Activated T-helper 1 cell treated with anti-CD3 and anti-CD28 coated beads, Interleukin-12 subunit alpha, Interleukin-12 subunit beta, Interleukin-2, Interleukin-4 antibody, amounts not matched to agents 30 ng/mL and 10 ng/mL and 1 ng/mL, durations not matched to agents 14 hours and 24 hours and 36 hours (primary cell): ENCODE results near the gene NAP1L3. TPM values are rescaled to one million over a fixed set of nuclear protein-coding genes. Genes with fewer than 3 reads are reported as not detected.

Source experiments
- DNase-seq: peaks from one replicate; pipeline ENCODE4 v3.0.0; 2021; ENCODE audit warnings: low spot score
- H3K27ac Mint-ChIP-seq: one replicate; pipeline ENCODE4 v1.8.0; 2021; ENCODE audit warnings: mild to moderate bottlenecking, mixed read lengths
- H3K27me3 Mint-ChIP-seq: one replicate; pipeline ENCODE4 v1.8.0; 2022; ENCODE audit warnings: mild to moderate bottlenecking, moderate library complexity, mixed read lengths; ENCODE audit not compliant: insufficient read depth
- H3K36me3 Mint-ChIP-seq: one replicate; pipeline ENCODE4 v1.8.0; 2021; ENCODE audit warnings: low read depth, mixed read lengths
- H3K4me1 Mint-ChIP-seq: one replicate; pipeline ENCODE4 v1.8.0; 2021; ENCODE audit warnings: low read depth, mixed read lengths
- H3K4me3 Mint-ChIP-seq: one replicate; pipeline ENCODE4 v1.8.0; 2021; ENCODE audit warnings: mild to moderate bottlenecking, moderate library complexity, mixed read lengths
- H3K9me3 Mint-ChIP-seq: one replicate; pipeline ENCODE4 v1.8.0; 2021; ENCODE audit warnings: mixed read lengths
- intact Hi-C: fragments of 100-400 bp; cut with micrococcal nuclease; formaldehyde crosslinking; loops from one replicate; pipeline ENCODE4 v1.15.1; 2024
- total RNA-seq: library from RNA; stranded (reverse); gene quantifications from 2 replicates; pipeline ENCODE4 v1.2.3, GENCODE V29; 2022

Gene NAP1L3
- total RNA-seq = 0.42 and 0.70 TPM in 2 replicates

GRCh38 chrX:93673056-93673868, at the start of gene NAP1L3:
Gene NAP1L3 (minus strand): TSS chrX:93673578. CDS start chrX:93673304, 274 bp downstream.
- Mint-ChIP-seq H3K4me1 (peaks cover 6% of the 10 kb centered on the region), H3K27me3 (peaks cover 8% of the 10 kb centered on the region), H3K4me3 (peak within 1 kb of the TSS; percentile 89), H3K36me3 (no peaks in the 10 kb centered on the region), H3K9me3 (no peaks in the 10 kb centered on the region), H3K27ac (peak within 1 kb of the TSS; percentile 77)
- intact Hi-C loops = no loop called here
- DNase-seq = peak; percentile 29

GRCh38 chrX:93711076-93711475, 37.7 kb upstream of the NAP1L3 start:
- intact Hi-C loops = no loop called here
- Mint-ChIP-seq H3K27me3 (peaks cover 2% of the 10 kb centered on the region), H3K9me3 (no peaks in the 10 kb centered on the region), H3K27ac (no peak overlapping the region), H3K4me1 (no peaks in the 10 kb centered on the region), H3K4me3 (no peak overlapping the region), H3K36me3 (no peaks in the 10 kb centered on the region)
- DNase-seq = no peak

GRCh38 chrX:93703701-93704100, 30.3 kb upstream of the NAP1L3 start:
- H3K27ac Mint-ChIP-seq = no peak overlapping the region
- no peak overlapping the region for H3K4me3 Mint-ChIP-seq
- intact Hi-C loops = no loop called here
- no peak for DNase-seq
- H3K9me3 Mint-ChIP-seq = no peaks in the 10 kb centered on the region
- no peaks in the 10 kb centered on the region for H3K27me3 Mint-ChIP-seq
- H3K36me3 Mint-ChIP-seq = no peaks in the 10 kb centered on the region
- no peaks in the 10 kb centered on the region for H3K4me1 Mint-ChIP-seq

- Mint-ChIP-seq H3K27ac (no peak overlapping the region), H3K27me3 (no peaks in the 10 kb centered on the region), H3K4me1 (no peaks in the 10 kb centered on the region), H3K4me3 (no peak overlapping the region), H3K36me3 (no peaks in the 10 kb centered on the region), H3K9me3 (no peaks in the 10 kb centered on the region)
- DNase-seq = no peak
- intact Hi-C loops = no loop called here
These were observed 22.6 kb upstream of the NAP1L3 start for GRCh38 chrX:93695981-93696380.

- intact Hi-C loops = no loop called here
- Mint-ChIP-seq H3K27ac (peak within 1 kb of the TSS; percentile 77), H3K9me3 (no peaks in the 10 kb centered on the region), H3K36me3 (no peaks in the 10 kb centered on the region), H3K4me1 (peaks cover 6% of the 10 kb centered on the region), H3K4me3 (peak within 1 kb of the TSS; percentile 89), H3K27me3 (peaks cover 8% of the 10 kb centered on the region)
- no peak for DNase-seq
These were observed 492 bp upstream of the NAP1L3 start, which contains the start of gene FAM133A for GRCh38 chrX:93673869-93674271. Gene FAM133A (plus strand): TSS chrX:93674206. CDS start chrX:93709420, 35,214 bp downstream.

- no peaks in the 10 kb centered on the region for H3K36me3 Mint-ChIP-seq
- no peaks in the 10 kb centered on the region for H3K4me1 Mint-ChIP-seq
- H3K27ac Mint-ChIP-seq = no peak overlapping the region
- DNase-seq = no peak
- no peaks in the 10 kb centered on the region for H3K27me3 Mint-ChIP-seq
- H3K9me3 Mint-ChIP-seq = no peaks in the 10 kb centered on the region
- no peak overlapping the region for H3K4me3 Mint-ChIP-seq
- intact Hi-C loops = no loop called here
These were observed 12.8 kb downstream of the NAP1L3 start for GRCh38 chrX:93660575-93660974.

GRCh38 chrX:93649381-93649780, 24.0 kb downstream of the NAP1L3 start:
- no peaks in the 10 kb centered on the region for H3K9me3 Mint-ChIP-seq
- no peaks in the 10 kb centered on the region for H3K4me1 Mint-ChIP-seq
- no peak for DNase-seq
- no peak overlapping the region for H3K27ac Mint-ChIP-seq
- H3K27me3 Mint-ChIP-seq = no peaks in the 10 kb centered on the region
- no peaks in the 10 kb centered on the region for H3K36me3 Mint-ChIP-seq
- intact Hi-C loops = no loop called here
- no peak overlapping the region for H3K4me3 Mint-ChIP-seq

- no peaks in the 10 kb centered on the region for H3K36me3 Mint-ChIP-seq
- intact Hi-C loops = no loop called here
- H3K4me3 Mint-ChIP-seq = no peak overlapping the region
- no peaks in the 10 kb centered on the region for H3K9me3 Mint-ChIP-seq
- no peak for DNase-seq
- H3K27me3 Mint-ChIP-seq = no peaks in the 10 kb centered on the region
- H3K27ac Mint-ChIP-seq = no peak overlapping the region
- H3K4me1 Mint-ChIP-seq = no peaks in the 10 kb centered on the region
These were observed 35.8 kb downstream of the NAP1L3 start for GRCh38 chrX:93637591-93637990.

Other genes with a start within 250 kb of the NAP1L3 start
- gene FAM133A, start 628 bp upstream of the NAP1L3 start, total RNA-seq = not detected in 2 replicates